Activated CD8-positive, alpha-beta memory T cell treated with anti-CD3 and anti-CD28 coated beads for 36 hours (primary cell): ENCODE measurements around the gene MAN1C1. TPM values are rescaled to one million over a fixed set of nuclear protein-coding genes. Genes with fewer than 3 reads are reported as not detected.
"Not testable (repeated sequence)": the region's sequence is repeated elsewhere in the genome, so short reads cannot be mapped to it uniquely, and the experiment has no call there.

ENCODE experiments used
- CTCF ChIA-PET: fragments of 350-600 bp; sonication (Branson Sonifier 250); formaldehyde crosslinking; loops from one replicate; lab custom pipeline; 2021; ENCODE audit warnings: antibody characterized with exemption; lab: Charles Lee
- POLR2A ChIA-PET: fragments of 350-600 bp; sonication (Branson Sonifier 250); formaldehyde crosslinking; loops from one replicate; lab custom pipeline; 2021; ENCODE audit warnings: antibody characterized with exemption; lab: Charles Lee
- total RNA-seq, 2 experiments: library from RNA; stranded (reverse); gene quantifications; one replicate each; pipeline ENCODE4 v1.2.3, GENCODE V29; 2021

The MAN1C1 gene
- total RNA-seq, 2 experiments from 2014 or later: 2.1 TPM

- CTCF ChIA-PET: not testable (repeated sequence)
- POLR2A ChIA-PET: interaction anchor here (0.7 kb wide), 1 partner anchor 323 kb away, joined by 4 read pairs; no protein-coding TSS in a partner anchor
Observed at GRCh38 chr1:25699059-25699458, 82.5 kb downstream of the MAN1C1 start.

GRCh38 chr1:25699500-25700143 lies 83.0 kb downstream of the MAN1C1 start:
- ChIA-PET CTCF (no interaction called here), POLR2A (interaction anchor here (0.5 to 0.7 kb wide), 2 partner anchors 323 to 780 kb away, joined by 4 to 6 read pairs; no protein-coding TSS in a partner anchor)

GRCh38 chr1:25700144-25700523 lies 83.5 kb downstream of the MAN1C1 start:
- CTCF ChIA-PET: no interaction called here
- POLR2A ChIA-PET: no interaction called here

GRCh38 chr1:25700626-25701025 lies 84.0 kb downstream of the MAN1C1 start:
- POLR2A ChIA-PET: no interaction called here
- CTCF ChIA-PET: no interaction called here

GRCh38 chr1:25701030-25701785 lies 84.6 kb downstream of the MAN1C1 start:
- CTCF ChIA-PET: no interaction called here
- POLR2A ChIA-PET: no interaction called here

- ChIA-PET CTCF (interaction anchor here (0.6 to 0.7 kb wide), 2 partner anchors 80 to 680 kb away, joined by 3 read pairs; no protein-coding TSS in a partner anchor), POLR2A (no interaction called here)
Observed at GRCh38 chr1:25702101-25702775, 85.6 kb downstream of the MAN1C1 start.

- CTCF ChIA-PET: no interaction called here
Observed at GRCh38 chr1:25703041-25703440, 86.5 kb downstream of the MAN1C1 start.

GRCh38 chr1:25703671-25704266 lies 87.2 kb downstream of the MAN1C1 start:
- POLR2A ChIA-PET: no interaction called here

More at GRCh38 chr1:25703041-25703440, 86.5 kb downstream of the MAN1C1 start:
- POLR2A ChIA-PET: no interaction called here

GRCh38 chr1:25704267-25704691 lies 87.7 kb downstream of the MAN1C1 start:
- ChIA-PET CTCF (no interaction called here), POLR2A (no interaction called here)

More at GRCh38 chr1:25703671-25704266, 87.2 kb downstream of the MAN1C1 start:
- CTCF ChIA-PET: no interaction called here

- POLR2A ChIA-PET: no interaction called here
- CTCF ChIA-PET: no interaction called here
Observed at GRCh38 chr1:25705699-25706098, 89.1 kb downstream of the MAN1C1 start.

GRCh38 chr1:25706146-25707089 lies 89.8 kb downstream of the MAN1C1 start:
- POLR2A ChIA-PET: no interaction called here
- CTCF ChIA-PET: no interaction called here

- POLR2A ChIA-PET: no interaction called here
- CTCF ChIA-PET: no interaction called here
Observed at GRCh38 chr1:25707280-25708016, 90.9 kb downstream of the MAN1C1 start.

- ChIA-PET POLR2A (no interaction called here), CTCF (no interaction called here)
Observed at GRCh38 chr1:25710583-25711347, 94.2 kb downstream of the MAN1C1 start.

GRCh38 chr1:25711555-25712298 lies 95.1 kb downstream of the MAN1C1 start:
- CTCF ChIA-PET: interaction anchor here (1.5 kb wide), 1 partner anchor 10 kb away, joined by 4 read pairs; no protein-coding TSS in a partner anchor
- POLR2A ChIA-PET: no interaction called here

- ChIA-PET CTCF (interaction anchor here (0.7 to 1.5 kb wide), 2 partner anchors 9 to 93 kb away, joined by 3 to 4 read pairs; no protein-coding TSS in a partner anchor), POLR2A (no interaction called here)
Observed at GRCh38 chr1:25712299-25712970, 95.8 kb downstream of the MAN1C1 start.

- POLR2A ChIA-PET: no interaction called here
- CTCF ChIA-PET: no interaction called here
Observed at GRCh38 chr1:25713961-25714360, 97.4 kb downstream of the MAN1C1 start.
